HepG2 (cell line): ENCODE data around the gene MZF1. TPM values are rescaled to one million over a fixed set of nuclear protein-coding genes. Genes with fewer than 3 reads are reported as not detected.

Source experiments
- BHLHE40 ChIP-seq: IDR thresholded peaks from 2 replicates; pipeline ENCODE4 v1.6.1; 2011; ENCODE audit warnings: low read length, improper control_type of control experiment
- CREB1 ChIP-seq, 2 experiments: fragments of 450-650 bp in 1 of 2; IDR thresholded peaks; 2 replicates each; pipeline ENCODE4 v1.6.1; 2016 to 2017; ENCODE audit warnings: control low read depth in 1 of 2, mild to moderate bottlenecking in 1 of 2, missing compliant biosample characterization in 1 of 2, missing genetic modification characterization in 1 of 2
- DMAP1 ChIP-seq: IDR thresholded peaks from 2 replicates; pipeline ENCODE4 v1.6.1; 2016
- HMG20A ChIP-seq: IDR thresholded peaks from 2 replicates; pipeline ENCODE4 v1.6.1; 2016; ENCODE audit warnings: borderline replicate concordance
- IKZF4 ChIP-seq: sonication (generic); formaldehyde crosslinking; IDR thresholded peaks from 2 replicates; pipeline ENCODE4 v1.5.1; 2020; ENCODE audit warnings: borderline replicate concordance, mild to moderate bottlenecking, low read depth, missing genetic modification reagents; ENCODE audit errors: not compliant biosample characterization
- MAFK ChIP-seq, 2 experiments: IDR thresholded peaks in 1 of 2; conservative IDR thresholded peaks in 1 of 2; 2 replicates each; pipeline ENCODE4 v1.6.1; 2011; ENCODE audit warnings: improper control_type of control experiment in 2 of 2, low read length in 2 of 2
- PAF1 ChIP-seq: IDR thresholded peaks from 2 replicates; pipeline ENCODE4 v1.6.1; 2016; ENCODE audit warnings: missing genetic modification reagents, missing compliant biosample characterization
- RAD51 ChIP-seq: fragments of 450-650 bp; IDR thresholded peaks from 2 replicates; pipeline ENCODE4 v1.6.1; 2016; ENCODE audit warnings: borderline replicate concordance
- TFAP4 ChIP-seq: sonication (generic); IDR thresholded peaks from 2 replicates; pipeline ENCODE4 v1.6.1; 2016; ENCODE audit warnings: low read depth, borderline replicate concordance
- UBTF ChIP-seq: sonication (generic); formaldehyde crosslinking; IDR thresholded peaks from 2 replicates; pipeline ENCODE4 v1.4.0; 2020; ENCODE audit warnings: mild to moderate bottlenecking, missing genetic modification reagents
- ZBTB21 ChIP-seq: sonication (generic); formaldehyde crosslinking; IDR thresholded peaks from 2 replicates; pipeline ENCODE4 v1.4.0; 2020; ENCODE audit warnings: missing genetic modification reagents
- ZNF143 ChIP-seq: sonication (generic); formaldehyde crosslinking; IDR thresholded peaks from 2 replicates; pipeline ENCODE4 v1.4.0; 2020; ENCODE audit warnings: missing genetic modification reagents
- ZNF772 ChIP-seq: sonication (generic); formaldehyde crosslinking; IDR thresholded peaks from 2 replicates; pipeline ENCODE4 v1.5.0; 2020; ENCODE audit warnings: mild to moderate bottlenecking, missing genetic modification reagents
- polyA plus RNA-seq, 8 experiments: library from polyadenylated mRNA; depleted of rRNA in 3 of 8; stranded (reverse) in 7 of 8; unstranded in 1 of 8; fragments of >200 nt; fragmentation: Illumina TruSeq in 4 of 8; extraction: Trizol in 4 of 8; gene quantifications; 2 replicates each; pipeline versions ENCODE4 v1.2.1 to v1.2.3, GENCODE V29; 2011 to 2016; ENCODE audit warnings: low read depth in 4 of 8, missing spikeins in 1 of 8, mixed read lengths in 1 of 8; ENCODE audit not compliant: insufficient read depth in 1 of 8
- total RNA-seq, 5 experiments: library from RNA; depleted of rRNA; stranded (reverse); fragments of >200 nt; fragmentation: Illumina TruSeq; extraction: Trizol; gene quantifications; 2 replicates each; pipeline ENCODE4 v1.2.3, GENCODE V29; 2016; ENCODE audit warnings: low read depth in 1 of 5
- TF ChIP-seq, protein P1 (sequence below): sonication (generic); formaldehyde crosslinking; IDR thresholded peaks from 2 replicates; pipeline ENCODE4 v1.8.0; 2023; ENCODE audit warnings: mild to moderate bottlenecking, missing genetic modification reagents
- TF ChIP-seq, protein P2 (sequence below): sonication (generic); formaldehyde crosslinking; IDR thresholded peaks from 2 replicates; pipeline ENCODE4 v1.4.0; 2020; ENCODE audit warnings: mild to moderate bottlenecking, low read depth, missing genetic modification reagents
- TF ChIP-seq, protein P3 (sequence below): sonication (generic); formaldehyde crosslinking; IDR thresholded peaks from 2 replicates; pipeline ENCODE4 v1.5.0; 2020; ENCODE audit warnings: mild to moderate bottlenecking, missing genetic modification reagents, borderline replicate concordance
- TF ChIP-seq, protein P4 (sequence below): sonication (generic); formaldehyde crosslinking; IDR thresholded peaks from 2 replicates; pipeline ENCODE4 v1.8.0; 2022; ENCODE audit warnings: mild to moderate bottlenecking, missing genetic modification reagents; ENCODE audit not compliant: insufficient replicate concordance

MZF1 gene
- total and polyA plus RNA-seq, 2 of the 13 experiments (the other 11 are each of a cell fraction or from before 2014, with no cell fraction given) = 3.1 to 8.1 TPM

- TF ChIP-seq MAFK (conservative IDR thresholded peaks at IDR 0.05 in 1 of 2, IDR thresholded peaks at IDR 0.05 in 1 of 2; ENCODE audit: low read length in 2 of 2) = no peak
- TF ChIP-seq ZNF143 (CRISPR knock-in tag) = peak; percentile 90
- no peak for TF ChIP-seq BHLHE40
- no peak for TF ChIP-seq PAF1
- peak; percentile 44 for TF ChIP-seq ZNF772
- peak; percentile 97 for TF ChIP-seq ZBTB21
- TF ChIP-seq, protein P1, sequence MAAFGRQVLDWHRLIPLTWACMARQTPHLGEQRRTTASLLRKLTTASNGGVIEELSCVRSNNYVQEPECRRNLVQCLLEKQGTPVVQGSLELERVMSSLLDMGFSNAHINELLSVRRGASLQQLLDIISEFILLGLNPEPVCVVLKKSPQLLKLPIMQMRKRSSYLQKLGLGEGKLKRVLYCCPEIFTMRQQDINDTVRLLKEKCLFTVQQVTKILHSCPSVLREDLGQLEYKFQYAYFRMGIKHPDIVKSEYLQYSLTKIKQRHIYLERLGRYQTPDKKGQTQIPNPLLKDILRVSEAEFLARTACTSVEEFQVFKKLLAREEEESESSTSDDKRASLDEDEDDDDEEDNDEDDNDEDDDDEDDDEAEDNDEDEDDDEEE (CRISPR knock-in tag) = peak; percentile 74; the same call in 1 of the 2 replicates
- TF ChIP-seq IKZF4 (CRISPR knock-in tag) = peak; percentile 67
- peak; percentile 95 for TF ChIP-seq CREB1 (IDR thresholded peaks at IDR 0.05)
- peak; percentile 98 for TF ChIP-seq CREB1 (CRISPR knock-in tag; IDR thresholded peaks at IDR 0.05)
- TF ChIP-seq, protein P2, sequence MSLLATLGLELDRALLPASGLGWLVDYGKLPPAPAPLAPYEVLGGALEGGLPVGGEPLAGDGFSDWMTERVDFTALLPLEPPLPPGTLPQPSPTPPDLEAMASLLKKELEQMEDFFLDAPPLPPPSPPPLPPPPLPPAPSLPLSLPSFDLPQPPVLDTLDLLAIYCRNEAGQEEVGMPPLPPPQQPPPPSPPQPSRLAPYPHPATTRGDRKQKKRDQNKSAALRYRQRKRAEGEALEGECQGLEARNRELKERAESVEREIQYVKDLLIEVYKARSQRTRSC = peak; percentile 19; the same call in 1 of the 2 replicates
- peak; percentile 87 for TF ChIP-seq DMAP1 (CRISPR knock-in tag)
- TF ChIP-seq HMG20A (CRISPR knock-in tag) = no peak
- TF ChIP-seq, protein P3, sequence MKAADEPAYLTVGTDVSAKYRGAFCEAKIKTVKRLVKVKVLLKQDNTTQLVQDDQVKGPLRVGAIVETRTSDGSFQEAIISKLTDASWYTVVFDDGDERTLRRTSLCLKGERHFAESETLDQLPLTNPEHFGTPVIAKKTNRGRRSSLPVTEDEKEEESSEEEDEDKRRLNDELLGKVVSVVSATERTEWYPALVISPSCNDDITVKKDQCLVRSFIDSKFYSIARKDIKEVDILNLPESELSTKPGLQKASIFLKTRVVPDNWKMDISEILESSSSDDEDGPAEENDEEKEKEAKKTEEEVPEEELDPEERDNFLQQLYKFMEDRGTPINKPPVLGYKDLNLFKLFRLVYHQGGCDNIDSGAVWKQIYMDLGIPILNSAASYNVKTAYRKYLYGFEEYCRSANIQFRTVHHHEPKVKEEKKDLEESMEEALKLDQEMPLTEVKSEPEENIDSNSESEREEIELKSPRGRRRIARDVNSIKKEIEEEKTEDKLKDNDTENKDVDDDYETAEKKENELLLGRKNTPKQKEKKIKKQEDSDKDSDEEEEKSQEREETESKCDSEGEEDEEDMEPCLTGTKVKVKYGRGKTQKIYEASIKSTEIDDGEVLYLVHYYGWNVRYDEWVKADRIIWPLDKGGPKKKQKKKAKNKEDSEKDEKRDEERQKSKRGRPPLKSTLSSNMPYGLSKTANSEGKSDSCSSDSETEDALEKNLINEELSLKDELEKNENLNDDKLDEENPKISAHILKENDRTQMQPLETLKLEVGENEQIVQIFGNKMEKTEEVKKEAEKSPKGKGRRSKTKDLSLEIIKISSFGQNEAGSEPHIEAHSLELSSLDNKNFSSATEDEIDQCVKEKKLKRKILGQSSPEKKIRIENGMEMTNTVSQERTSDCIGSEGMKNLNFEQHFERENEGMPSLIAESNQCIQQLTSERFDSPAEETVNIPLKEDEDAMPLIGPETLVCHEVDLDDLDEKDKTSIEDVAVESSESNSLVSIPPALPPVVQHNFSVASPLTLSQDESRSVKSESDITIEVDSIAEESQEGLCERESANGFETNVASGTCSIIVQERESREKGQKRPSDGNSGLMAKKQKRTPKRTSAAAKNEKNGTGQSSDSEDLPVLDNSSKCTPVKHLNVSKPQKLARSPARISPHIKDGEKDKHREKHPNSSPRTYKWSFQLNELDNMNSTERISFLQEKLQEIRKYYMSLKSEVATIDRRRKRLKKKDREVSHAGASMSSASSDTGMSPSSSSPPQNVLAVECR (CRISPR knock-in tag) = peak; percentile 93; the same call in 1 of the 2 replicates
- TF ChIP-seq TFAP4 = peak; percentile 69; the same call in 1 of the 2 replicates
- TF ChIP-seq RAD51 = no peak
- TF ChIP-seq, protein P4, sequence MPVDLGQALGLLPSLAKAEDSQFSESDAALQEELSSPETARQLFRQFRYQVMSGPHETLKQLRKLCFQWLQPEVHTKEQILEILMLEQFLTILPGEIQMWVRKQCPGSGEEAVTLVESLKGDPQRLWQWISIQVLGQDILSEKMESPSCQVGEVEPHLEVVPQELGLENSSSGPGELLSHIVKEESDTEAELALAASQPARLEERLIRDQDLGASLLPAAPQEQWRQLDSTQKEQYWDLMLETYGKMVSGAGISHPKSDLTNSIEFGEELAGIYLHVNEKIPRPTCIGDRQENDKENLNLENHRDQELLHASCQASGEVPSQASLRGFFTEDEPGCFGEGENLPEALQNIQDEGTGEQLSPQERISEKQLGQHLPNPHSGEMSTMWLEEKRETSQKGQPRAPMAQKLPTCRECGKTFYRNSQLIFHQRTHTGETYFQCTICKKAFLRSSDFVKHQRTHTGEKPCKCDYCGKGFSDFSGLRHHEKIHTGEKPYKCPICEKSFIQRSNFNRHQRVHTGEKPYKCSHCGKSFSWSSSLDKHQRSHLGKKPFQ (CRISPR knock-in tag) = peak; percentile 47
- 0 out of 2 replicates have a peak, but pooled peaks have one; percentile 15 for TF ChIP-seq UBTF
Measured at GRCh38 chr19:58572818-58573657, at the start of gene MZF1 (continued).
